ENCODE measurements around the gene TEKTIP1.
A peak's percentile ranks its signal among the peaks of the same experiment; 100 is the strongest.

Gene TEKTIP1

DNA sequence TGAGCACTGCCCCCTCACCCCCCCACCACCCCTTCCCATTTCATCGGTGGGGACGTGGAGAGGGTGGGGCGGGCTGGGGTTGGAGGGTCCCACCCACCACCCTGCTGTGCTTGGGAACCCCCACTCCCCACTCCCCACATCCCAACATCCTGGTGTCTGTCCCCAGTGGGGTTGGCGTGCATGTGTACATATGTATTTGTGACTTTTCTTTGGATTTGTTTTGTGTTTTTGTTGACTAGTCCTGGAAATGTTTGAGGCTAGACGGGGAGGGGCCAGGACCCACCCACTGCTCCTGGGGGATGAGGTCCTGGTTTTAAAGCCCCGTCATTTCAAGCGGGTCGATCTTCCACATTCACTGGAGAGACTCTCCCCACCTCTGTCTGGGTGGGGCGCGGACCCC lies 3.0 kb upstream of the TEKTIP1 start:
- Mint-ChIP-seq H3K4me1 (no peaks in the 10 kb centered on the region), H3K9me3 (no peaks in the 10 kb centered on the region), H3K27me3 (no peaks in the 10 kb centered on the region), H3K36me3 (ENCODE audit: low read depth) (peaks cover 12% of the 10 kb centered on the region), H3K4me3 (no peak overlapping the region), H3K27ac (no peak overlapping the region)
- no peak for DNase-seq
- no peak for ATAC-seq

DNA sequence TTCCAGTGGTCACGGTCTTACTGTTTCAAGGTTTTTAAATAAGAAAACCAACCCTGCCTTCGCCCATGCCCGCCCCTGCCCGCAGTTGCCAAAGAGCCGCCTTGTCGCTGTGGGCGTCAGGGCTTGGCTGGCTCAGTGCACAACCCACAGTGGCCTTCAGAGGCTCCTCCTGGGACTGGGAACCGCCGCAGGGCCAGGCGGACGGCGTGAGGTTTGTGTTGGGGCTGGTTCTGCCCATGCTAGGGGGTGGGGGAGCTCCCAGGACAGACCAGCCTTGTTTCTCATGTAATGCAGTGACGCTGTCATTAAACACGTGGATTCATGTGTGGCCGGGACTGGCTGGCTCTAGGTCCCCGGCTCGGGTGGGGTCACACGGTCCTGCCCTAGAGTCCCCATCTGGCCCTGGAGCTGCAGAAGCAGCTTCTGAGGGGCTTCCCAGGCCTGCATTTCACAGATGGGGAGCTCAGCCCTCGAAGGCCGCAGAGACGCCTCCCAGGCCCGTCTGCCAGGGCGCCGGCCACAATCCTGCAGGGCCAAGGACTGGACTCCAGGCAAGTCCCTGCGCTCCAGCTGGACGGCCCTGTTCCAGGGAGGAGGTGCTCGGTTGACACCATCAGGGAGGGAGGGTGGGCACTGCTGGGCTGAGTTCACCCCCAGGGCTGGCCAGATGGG lies 2.4 kb upstream of the TEKTIP1 start:
- DNase-seq: no peak
- peaks cover 7% of the 10 kb centered on the region for H3K36me3 Mint-ChIP-seq (ENCODE audit: low read depth)
- no peak overlapping the region for H3K27ac Mint-ChIP-seq
- no peaks in the 10 kb centered on the region for H3K4me1 Mint-ChIP-seq
- H3K9me3 Mint-ChIP-seq: no peaks in the 10 kb centered on the region
- no peaks in the 10 kb centered on the region for H3K27me3 Mint-ChIP-seq
- H3K4me3 Mint-ChIP-seq: no peak overlapping the region
- no peak for ATAC-seq

DNA sequence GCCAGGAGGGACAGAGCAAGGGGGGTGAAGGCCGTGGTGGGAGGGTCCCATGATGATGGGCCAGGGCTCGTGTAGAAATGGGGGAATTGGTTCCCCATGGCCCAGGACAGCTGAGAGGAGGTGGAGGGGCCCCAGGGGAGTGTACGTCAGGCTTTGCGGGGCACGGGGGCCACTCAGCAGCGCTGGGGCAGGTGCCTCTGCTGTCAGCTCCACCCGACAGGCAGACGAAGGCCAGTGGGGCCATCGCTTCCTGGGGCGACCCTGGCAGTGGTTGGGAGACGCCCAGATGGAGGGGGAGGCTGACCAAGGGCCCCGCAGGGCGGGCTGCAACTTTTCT lies 1.9 kb upstream of the TEKTIP1 start:
- Mint-ChIP-seq H3K4me3 (no peak overlapping the region), H3K9me3 (no peaks in the 10 kb centered on the region), H3K27me3 (no peaks in the 10 kb centered on the region), H3K36me3 (ENCODE audit: low read depth) (peaks cover 7% of the 10 kb centered on the region), H3K27ac (no peak overlapping the region), H3K4me1 (no peaks in the 10 kb centered on the region)
- ATAC-seq (no peak), DNase-seq (no peak)

DNA sequence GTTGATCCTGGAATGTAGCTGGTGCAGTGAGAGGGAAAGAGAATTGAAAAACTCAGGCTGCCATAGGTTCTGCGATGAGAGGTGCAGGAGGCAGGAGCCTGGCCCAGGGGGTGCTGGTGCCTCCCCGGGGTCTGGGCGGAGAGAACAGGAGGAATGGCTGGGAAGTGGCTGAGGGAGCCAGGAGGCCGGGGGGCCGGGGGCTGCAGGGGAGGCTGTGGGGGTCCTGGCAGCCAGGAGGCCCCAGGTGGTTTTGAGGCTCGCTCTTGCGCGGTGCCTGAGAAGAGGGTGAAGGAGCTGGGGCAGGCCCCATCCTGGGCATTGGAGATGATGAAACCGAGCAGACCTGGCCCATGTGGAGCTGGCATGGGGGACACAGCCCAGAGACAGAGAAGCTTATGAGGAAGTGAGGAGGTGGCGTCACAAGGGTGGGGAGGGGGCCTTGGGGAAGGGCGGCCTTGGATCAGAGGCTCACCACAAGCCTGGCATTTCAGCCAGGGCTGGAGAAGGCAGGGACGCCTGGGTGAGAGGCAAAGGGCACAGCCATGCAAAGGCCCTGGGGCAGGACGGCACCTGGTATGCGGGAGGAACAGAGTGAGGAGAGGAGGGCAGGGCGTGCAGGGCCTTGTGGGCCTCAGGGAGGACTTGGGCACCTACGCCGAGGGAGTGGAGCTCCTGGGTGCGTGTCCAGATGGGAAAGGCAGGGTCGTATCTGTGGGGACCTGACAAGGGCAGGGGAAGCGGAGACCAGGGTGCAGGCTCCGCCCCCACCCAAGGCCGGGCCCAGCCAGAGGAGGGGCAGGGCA lies 1.3 kb upstream of the TEKTIP1 start:
- ATAC-seq (peak; percentile 15), DNase-seq (no peak)
- H3K4me1 Mint-ChIP-seq: no peaks in the 10 kb centered on the region
- H3K27ac Mint-ChIP-seq: no peak overlapping the region
- no peaks in the 10 kb centered on the region for H3K9me3 Mint-ChIP-seq
- H3K36me3 Mint-ChIP-seq (ENCODE audit: low read depth): peaks cover 7% of the 10 kb centered on the region
- no peaks in the 10 kb centered on the region for H3K27me3 Mint-ChIP-seq
- no peak overlapping the region for H3K4me3 Mint-ChIP-seq

DNA sequence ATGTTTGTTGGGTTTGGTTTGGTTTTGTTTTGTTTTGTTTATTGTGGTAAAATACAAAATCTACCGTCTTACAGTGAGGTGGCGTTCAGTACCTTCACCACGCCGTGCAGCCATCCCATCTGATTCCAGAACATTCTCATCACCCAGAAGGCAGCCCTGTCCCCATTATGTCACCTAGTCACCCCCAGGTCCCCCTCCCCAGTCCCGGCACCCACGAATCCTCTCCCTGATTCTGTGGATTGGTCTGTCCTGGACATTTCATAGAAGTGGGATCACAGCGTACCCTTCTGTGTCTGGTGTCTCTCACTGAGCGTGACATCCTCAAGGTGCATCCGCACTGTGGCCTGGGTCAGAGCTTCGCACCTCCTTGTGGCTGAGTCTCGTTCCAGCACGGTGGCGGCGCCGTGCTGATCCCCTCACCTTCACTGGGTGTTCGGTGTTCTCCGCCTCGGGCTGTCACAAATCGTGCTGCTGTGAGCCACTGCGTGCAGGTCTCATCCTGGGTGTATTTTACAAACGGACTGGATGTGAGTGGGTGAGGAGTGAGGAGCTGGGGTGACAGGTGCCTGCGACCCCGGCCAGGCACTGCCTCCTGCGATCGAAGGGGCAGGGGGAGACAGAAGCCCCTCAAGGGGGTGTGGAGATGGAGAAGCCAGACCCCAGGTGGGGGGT lies 580 bp upstream of the TEKTIP1 start:
- H3K9me3 Mint-ChIP-seq: no peaks in the 10 kb centered on the region
- DNase-seq: no peak
- no peaks in the 10 kb centered on the region for H3K27me3 Mint-ChIP-seq
- H3K36me3 Mint-ChIP-seq (ENCODE audit: low read depth): peaks cover 7% of the 10 kb centered on the region
- H3K4me1 Mint-ChIP-seq: no peaks in the 10 kb centered on the region
- no peak overlapping the region for H3K27ac Mint-ChIP-seq
- ATAC-seq: peak; percentile 3
- H3K4me3 Mint-ChIP-seq: no peak overlapping the region

DNA sequence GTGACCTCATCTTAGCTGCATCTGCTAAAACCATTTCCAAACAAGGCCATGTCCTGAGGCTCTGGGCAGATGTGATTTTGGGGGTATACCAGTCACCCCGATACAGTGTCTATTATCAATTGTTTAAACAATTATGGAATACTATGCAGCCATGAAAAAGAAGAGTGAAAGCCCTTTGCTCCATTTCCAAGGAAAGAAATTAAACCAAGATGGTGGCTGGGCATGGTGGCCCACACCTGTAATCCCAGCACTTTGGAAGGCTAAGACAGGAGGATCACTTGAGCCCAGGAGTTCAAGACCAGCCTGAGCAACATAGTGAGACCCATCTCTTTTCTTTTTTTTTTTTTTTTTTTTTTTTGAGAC lies 763 bp downstream of the TEKTIP1 start:
- no peaks in the 10 kb centered on the region for H3K9me3 Mint-ChIP-seq
- H3K4me3 Mint-ChIP-seq: no peak overlapping the region
- H3K36me3 Mint-ChIP-seq (ENCODE audit: low read depth): peaks cover 5% of the 10 kb centered on the region
- ATAC-seq: no peak
- H3K27me3 Mint-ChIP-seq: no peaks in the 10 kb centered on the region
- no peaks in the 10 kb centered on the region for H3K4me1 Mint-ChIP-seq
- no peak for DNase-seq
- H3K27ac Mint-ChIP-seq: no peak overlapping the region

DNA sequence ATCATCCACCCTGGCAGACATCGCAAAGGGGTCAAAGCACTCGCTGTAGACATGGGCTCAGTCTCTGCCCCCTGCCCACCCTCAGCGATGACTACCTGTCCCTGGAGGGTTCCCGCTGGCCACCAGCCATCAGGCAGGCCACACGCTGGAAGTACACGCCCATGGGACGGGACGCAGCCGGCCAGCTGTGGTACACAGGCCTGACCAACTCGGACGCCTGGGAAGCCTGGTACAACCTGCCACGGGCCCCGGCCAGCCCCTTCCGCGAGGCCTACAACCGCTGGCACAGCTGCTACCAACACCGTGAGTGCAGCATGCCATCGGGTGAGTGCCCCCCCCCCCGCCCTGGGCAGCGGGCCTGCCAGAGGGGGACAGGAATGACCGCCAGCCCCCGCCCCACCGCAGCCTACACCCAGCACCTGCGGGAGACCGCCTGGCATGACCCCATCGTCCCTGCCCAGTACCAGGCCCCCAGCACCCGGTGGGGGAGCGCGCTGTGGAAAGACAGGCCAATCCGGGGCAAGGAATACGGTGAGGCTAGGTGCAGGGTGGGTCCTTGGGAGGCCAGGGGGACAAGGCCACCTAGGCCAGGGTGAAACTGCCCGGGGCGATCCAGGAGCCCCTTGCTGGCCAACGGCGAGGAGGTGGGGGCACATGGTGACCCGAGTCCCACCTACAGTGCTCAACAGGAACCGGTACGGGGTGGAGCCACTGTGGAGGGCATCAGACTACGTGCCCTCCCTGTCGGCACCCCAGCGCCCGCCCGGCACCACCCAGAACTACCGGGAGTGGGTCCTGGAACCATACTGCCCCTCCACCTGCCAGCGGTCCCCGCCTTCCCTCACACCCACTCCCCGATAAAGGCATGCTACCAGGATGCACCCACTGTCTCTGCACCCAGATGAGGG lies 4.4 kb downstream of the TEKTIP1 start:
- H3K36me3 Mint-ChIP-seq (ENCODE audit: low read depth): peaks cover 8% of the 10 kb centered on the region
- no peaks in the 10 kb centered on the region for H3K27me3 Mint-ChIP-seq
- peaks cover 10% of the 10 kb centered on the region for H3K4me1 Mint-ChIP-seq
- ATAC-seq (no peak), DNase-seq (no peak)
- no peak overlapping the region for H3K4me3 Mint-ChIP-seq
- no peak overlapping the region for H3K27ac Mint-ChIP-seq
- H3K9me3 Mint-ChIP-seq: no peaks in the 10 kb centered on the region

DNA sequence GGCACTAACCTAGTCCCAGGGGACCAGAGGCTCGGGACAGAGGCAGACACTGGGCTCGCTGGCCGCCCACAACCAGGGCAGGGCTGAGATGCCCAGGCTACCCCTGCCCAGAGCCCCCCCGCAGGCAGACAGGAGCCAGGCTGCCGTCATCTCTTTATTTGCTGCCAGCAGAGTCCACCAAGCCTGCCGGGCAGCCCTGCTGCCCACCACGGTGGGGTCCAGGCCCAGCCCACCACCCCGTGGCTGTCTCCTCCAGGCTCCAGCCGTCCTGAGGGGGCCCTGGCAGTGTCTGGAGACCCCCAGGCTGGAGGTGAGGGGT lies 5.0 kb downstream of the TEKTIP1 start:
- ATAC-seq (no peak), DNase-seq (no peak)
- Mint-ChIP-seq H3K4me3 (no peak overlapping the region), H3K9me3 (no peaks in the 10 kb centered on the region), H3K36me3 (ENCODE audit: low read depth) (peaks cover 8% of the 10 kb centered on the region), H3K27ac (no peak overlapping the region), H3K4me1 (peaks cover 10% of the 10 kb centered on the region), H3K27me3 (no peaks in the 10 kb centered on the region)

DNA sequence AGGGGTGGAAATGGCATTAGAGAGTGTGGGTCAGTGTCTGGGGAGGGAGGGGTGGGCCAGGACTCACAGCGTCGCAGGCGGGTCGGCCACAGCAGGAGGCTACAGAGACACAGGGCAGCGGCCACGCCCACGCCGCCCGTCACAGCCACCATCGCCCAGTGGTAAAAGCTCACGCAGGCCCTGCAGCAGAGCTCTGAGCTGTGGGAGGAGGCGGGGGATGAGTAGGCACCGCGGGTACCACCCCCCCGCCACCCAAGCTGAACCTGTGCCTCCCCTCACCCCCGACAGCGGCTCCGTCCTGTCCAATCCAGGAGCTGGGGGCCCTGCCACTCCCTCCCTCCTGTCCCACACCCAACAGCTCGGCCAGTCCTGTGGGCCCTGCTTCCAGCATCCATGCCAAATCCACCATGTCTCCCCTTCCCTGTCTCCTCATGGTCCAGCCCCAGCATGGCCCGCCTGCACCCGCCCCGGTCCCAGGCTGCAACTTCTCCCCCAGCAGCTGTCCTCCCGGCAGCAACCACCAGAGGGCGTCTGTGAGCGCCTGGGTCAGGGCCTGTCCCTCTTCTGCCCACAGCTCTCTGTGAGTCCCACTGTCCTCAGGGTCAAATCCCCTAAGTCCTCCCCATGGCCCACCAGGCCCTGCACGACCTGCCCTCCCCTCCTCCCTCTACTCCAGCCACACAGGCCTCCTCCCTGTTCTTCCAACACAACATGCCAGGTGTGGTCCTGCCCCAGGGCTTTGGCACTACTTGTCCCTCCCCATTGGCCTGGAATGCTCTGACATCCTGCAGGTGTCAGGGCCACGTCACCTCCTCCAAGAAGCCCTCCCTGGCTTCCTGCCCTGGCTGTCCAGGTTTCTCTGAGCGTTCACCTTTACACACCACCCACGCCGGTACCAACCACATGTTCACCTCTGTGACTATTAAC lies 6.0 kb downstream of the TEKTIP1 start:
- H3K27ac Mint-ChIP-seq: peak overlapping the region; percentile 70
- H3K4me3 Mint-ChIP-seq: no peak overlapping the region
- DNase-seq (peak; percentile 90), ATAC-seq (peak; percentile 52)
- peaks cover 5% of the 10 kb centered on the region for H3K36me3 Mint-ChIP-seq (ENCODE audit: low read depth)
- H3K27me3 Mint-ChIP-seq: no peaks in the 10 kb centered on the region
- H3K4me1 Mint-ChIP-seq: peaks cover 10% of the 10 kb centered on the region
- H3K9me3 Mint-ChIP-seq: no peaks in the 10 kb centered on the region

DNA sequence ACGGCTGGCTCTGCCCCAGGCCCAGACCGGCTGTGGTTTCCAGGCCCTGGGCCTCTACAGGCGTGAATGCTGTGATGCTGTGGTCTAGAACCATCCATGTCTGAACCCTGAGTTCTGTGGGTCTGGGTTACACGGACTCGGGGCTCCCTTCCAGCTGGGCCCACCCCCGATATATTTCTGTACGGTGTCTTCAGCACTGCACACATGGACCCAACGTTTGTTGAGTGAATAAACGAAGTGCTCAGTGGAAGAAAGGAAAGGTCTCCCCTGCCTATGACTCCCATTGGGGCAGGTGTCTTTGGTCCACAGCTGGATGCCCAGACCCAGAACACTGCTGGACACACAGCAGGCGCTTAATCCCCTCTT lies 6.7 kb downstream of the TEKTIP1 start:
- ATAC-seq: no peak
- peaks cover 10% of the 10 kb centered on the region for H3K4me1 Mint-ChIP-seq

DNA sequence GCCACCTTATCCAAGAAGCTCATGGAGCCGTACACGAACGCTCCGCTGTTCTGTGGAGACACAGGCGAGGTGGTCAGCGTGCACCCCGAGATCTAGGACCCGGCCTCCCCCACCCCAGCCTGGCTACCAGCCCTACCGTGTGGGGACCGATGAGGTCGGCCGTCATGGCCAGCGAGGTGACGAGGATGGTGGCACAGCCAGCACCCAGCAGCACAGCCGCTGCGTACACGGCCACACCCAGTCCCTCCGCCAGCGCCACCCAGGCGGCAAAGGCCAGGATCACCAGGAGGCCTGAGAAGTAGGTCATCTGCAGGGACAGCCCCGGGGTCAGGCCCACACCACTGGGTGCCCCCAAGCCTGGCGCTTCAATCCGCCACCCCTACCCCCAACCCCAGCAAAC lies 7.1 kb downstream of the TEKTIP1 start:
- Mint-ChIP-seq H3K36me3 (ENCODE audit: low read depth) (peaks cover 3% of the 10 kb centered on the region), H3K27ac (peak overlapping the region; percentile 46), H3K4me3 (no peak overlapping the region), H3K9me3 (no peaks in the 10 kb centered on the region), H3K27me3 (no peaks in the 10 kb centered on the region), H3K4me1 (peaks cover 14% of the 10 kb centered on the region)
- DNase-seq (no peak), ATAC-seq (no peak)

More for the DNA sequence above, 6.7 kb downstream of the TEKTIP1 start:
- no peak overlapping the region for H3K4me3 Mint-ChIP-seq
- H3K27me3 Mint-ChIP-seq: no peaks in the 10 kb centered on the region
- no peaks in the 10 kb centered on the region for H3K9me3 Mint-ChIP-seq
- H3K27ac Mint-ChIP-seq: peak overlapping the region; percentile 46
- DNase-seq: no peak
- peaks cover 3% of the 10 kb centered on the region for H3K36me3 Mint-ChIP-seq (ENCODE audit: low read depth)

DNA sequence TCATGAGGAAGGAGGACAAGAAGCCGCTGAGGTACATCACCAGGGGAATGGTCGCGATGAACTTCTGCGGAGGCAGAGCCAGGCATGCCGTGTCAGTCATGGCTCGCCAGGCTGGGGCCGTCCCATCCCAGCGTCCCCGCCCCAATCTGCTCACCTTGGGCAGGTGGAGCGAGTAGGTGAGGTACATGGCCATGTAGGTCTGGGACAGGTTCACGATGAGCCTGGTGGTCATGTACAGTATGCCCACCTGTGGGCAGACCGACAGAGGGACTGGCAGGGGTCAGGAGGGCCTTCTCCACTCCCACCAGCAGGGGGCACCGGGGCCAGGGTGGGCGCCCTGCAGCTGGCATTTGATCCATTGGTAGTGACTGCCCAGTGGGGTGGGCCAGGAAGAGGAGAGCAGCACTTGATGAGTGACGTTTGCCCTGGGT lies 8.3 kb downstream of the TEKTIP1 start:
- Mint-ChIP-seq H3K36me3 (ENCODE audit: low read depth) (peaks cover 3% of the 10 kb centered on the region), H3K4me3 (no peak overlapping the region), H3K4me1 (peaks cover 18% of the 10 kb centered on the region), H3K27me3 (no peaks in the 10 kb centered on the region), H3K9me3 (no peaks in the 10 kb centered on the region), H3K27ac (no peak overlapping the region)
- DNase-seq (peak; percentile 60), ATAC-seq (no peak)

DNA sequence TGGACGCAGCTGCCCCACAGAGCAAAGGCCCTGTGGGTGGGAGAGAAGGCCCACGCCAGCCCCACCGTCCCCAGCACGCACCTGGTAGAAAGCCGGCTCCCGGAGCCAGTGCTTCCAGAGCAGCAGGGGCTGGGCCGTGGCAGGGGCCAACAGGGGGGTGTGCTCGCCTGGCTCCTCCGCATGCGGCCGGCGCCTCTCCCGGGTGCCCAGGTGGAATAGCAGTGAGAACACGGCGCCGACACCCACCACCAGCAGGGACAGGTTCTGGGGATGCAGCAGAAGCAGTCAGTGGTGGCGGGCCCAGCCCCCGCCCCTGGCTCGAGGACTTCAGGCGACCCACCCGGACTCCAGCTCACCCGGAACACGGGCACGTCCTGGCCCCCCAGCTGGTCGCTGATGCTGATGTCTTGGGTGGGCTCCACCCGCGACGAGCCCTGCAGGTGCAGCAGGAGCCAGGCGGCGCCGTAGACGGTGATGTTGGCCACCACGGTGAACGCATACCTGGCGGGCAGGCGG lies 8.9 kb downstream of the TEKTIP1 start:
- peaks cover 3% of the 10 kb centered on the region for H3K36me3 Mint-ChIP-seq (ENCODE audit: low read depth)
- H3K4me1 Mint-ChIP-seq: peaks cover 23% of the 10 kb centered on the region
- H3K27ac Mint-ChIP-seq: no peak overlapping the region
- H3K27me3 Mint-ChIP-seq: no peaks in the 10 kb centered on the region
- H3K9me3 Mint-ChIP-seq: no peaks in the 10 kb centered on the region
- ATAC-seq (no peak), DNase-seq (no peak)
- no peak overlapping the region for H3K4me3 Mint-ChIP-seq
